Measurements from ENCODE around the gene WDFY2.

DNA sequence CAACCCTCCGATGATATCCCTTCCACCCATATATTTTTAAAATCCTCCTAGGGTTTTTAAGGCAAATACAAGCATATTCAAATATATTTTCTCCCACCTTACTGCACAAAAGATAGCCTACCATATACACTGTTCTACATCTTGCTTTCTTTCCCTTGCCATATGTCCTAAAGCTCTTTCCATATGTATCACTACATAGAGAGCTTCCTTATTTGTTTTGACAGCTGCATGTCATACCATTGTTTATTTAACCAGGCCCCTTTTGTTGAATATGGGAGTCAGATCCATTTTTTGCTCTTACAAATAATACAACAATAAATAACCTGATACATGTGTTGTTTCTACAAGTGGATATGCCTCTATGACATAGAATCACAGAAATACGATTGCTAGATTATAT is 32.8 kb upstream of the WDFY2 start:
- TF ChIP-seq EZH2 (IDR thresholded peaks at IDR 0.05; ENCODE audit: borderline replicate concordance, low read depth, low read length, severe bottlenecking) (no peak), CTCF (IDR thresholded peaks at IDR 0.05; ENCODE audit: borderline replicate concordance, extremely low read depth, low read length, poor library complexity, severe bottlenecking) (no peak)
